Rectal smooth muscle tissue (tissue), 1 donor: ENCODE data around the gene TBRG4.

ENCODE experiments used
- H3K27ac ChIP-seq: one replicate; pipeline ENCODE4 v1.7.0; 2013; ENCODE audit warnings: low read depth, low read length, inconsistent platforms
- H3K27me3 ChIP-seq: one replicate; pipeline ENCODE4 v1.7.0; 2013; ENCODE audit warnings: low read length; ENCODE audit not compliant: control insufficient read depth, insufficient read depth
- H3K36me3 ChIP-seq: one replicate; pipeline ENCODE4 v1.7.0; 2013; ENCODE audit warnings: low read length; ENCODE audit not compliant: control insufficient read depth, insufficient read depth
- H3K4me1 ChIP-seq: one replicate; pipeline ENCODE4 v1.7.0; 2013; ENCODE audit warnings: low read length; ENCODE audit not compliant: control insufficient read depth, insufficient read depth
- H3K4me3 ChIP-seq: one replicate; pipeline ENCODE4 v1.7.0; 2013; ENCODE audit warnings: low read length
- H3K9ac ChIP-seq: one replicate; pipeline ENCODE4 v1.7.0; 2013; ENCODE audit warnings: low read length

TBRG4 gene

DNA sequence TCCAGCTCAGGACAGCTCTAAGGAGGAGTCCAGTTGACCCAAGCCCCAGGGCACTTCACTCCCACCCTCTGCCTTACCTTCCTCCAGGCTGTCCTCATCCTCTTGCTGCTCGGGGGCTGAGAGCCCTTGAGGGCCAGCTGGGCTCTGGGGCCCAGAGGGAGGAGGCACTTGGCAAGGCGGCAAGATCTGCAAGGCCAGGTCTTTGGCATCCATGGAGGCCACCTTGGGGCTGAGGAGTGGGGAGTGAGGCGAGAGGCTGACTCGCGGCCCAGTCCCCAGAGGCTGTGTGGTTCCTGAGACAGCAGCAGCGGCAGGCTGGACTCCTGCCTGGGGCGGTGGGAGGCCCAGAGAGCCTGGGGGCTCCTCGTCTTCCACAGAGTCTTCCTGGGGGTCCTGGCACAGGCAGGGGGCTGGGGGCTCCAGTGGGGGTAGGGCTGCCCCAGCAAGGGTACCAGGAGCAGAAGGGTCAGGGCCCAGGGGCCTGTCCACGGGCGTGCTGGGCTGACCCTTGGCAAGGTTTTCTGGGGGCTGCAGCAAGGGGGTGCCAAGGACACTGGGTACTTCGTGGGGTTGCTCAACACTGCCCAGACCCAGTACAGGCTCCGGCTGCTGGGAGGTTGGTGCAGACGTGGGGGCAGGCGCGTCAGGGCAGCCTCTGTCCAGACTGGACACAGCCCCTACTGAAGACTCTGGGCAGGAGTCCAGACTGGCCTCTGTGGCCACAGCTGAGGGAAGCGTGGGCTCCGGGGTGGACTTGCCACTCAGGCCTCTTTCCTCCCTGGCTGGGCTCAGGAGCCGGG is 29.3 kb downstream of the TBRG4 start:
- Histone ChIP-seq H3K27ac (no peak overlapping the region), H3K4me1 (no peaks in the 10 kb centered on the region)

DNA sequence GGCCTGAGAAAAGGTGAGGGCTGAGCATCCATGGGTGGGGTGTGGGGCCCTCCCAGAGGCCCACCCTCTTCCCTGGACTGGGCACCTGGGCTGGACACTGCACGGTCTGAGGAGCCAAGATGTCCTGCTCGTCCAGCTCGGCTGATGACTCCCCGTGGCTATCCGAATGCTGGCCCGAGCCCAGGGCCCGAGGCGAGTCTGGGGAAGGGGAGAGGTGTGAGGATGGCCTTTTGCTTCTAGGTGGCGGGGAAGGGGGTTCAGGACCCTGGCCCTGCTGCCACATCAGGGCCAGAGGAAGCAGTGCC is 29.9 kb downstream of the TBRG4 start:
- no peak overlapping the region for H3K4me3 ChIP-seq
- no peaks in the 10 kb centered on the region for H3K4me1 ChIP-seq
- H3K27ac ChIP-seq = no peak overlapping the region
- H3K27me3 ChIP-seq = no peaks in the 10 kb centered on the region
- H3K36me3 ChIP-seq = peaks cover 10% of the 10 kb centered on the region
- no peak overlapping the region for H3K9ac ChIP-seq

More for the DNA sequence above, 29.3 kb downstream of the TBRG4 start:
- peaks cover 5% of the 10 kb centered on the region for H3K36me3 ChIP-seq
- H3K27me3 ChIP-seq = no peaks in the 10 kb centered on the region
- H3K4me3 ChIP-seq = no peak overlapping the region
- no peak overlapping the region for H3K9ac ChIP-seq

DNA sequence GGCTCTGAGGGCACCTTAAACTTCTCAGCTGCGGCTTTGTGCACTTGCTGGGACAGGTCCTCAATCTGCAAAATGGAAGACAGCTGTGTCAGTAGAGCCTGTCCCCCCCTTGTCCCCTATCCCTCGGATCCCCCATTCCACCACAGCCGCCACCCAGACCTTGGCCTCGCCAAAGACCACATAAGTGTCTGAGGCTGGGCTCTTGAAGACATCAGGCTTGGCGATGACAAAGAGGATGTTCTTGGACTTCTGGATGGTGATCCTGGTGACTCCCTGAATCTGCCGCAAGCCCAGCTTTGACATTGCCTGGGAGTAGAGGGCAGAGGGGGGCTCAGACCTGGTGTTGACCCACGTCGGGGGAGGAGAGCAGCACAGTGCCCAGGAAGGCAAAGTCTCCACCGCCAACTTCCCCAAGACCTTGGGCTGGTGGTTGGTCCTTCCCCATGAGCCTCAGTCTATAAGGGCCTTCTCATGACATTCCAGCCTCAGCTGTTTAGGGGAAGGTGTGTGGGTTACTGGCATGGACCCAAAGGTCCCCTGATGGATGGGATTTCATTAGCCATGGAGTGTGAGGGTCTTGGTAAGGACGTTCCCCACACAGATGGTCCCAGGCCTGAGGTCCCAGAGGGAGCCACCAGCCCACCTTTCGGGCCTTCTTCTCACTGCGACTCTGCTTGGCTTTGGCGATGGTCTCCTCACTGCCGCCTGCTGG is 30.4 kb downstream of the TBRG4 start:
- Histone ChIP-seq H3K27me3 (no peaks in the 10 kb centered on the region), H3K4me1 (no peaks in the 10 kb centered on the region), H3K27ac (no peak overlapping the region), H3K4me3 (no peak overlapping the region), H3K9ac (no peak overlapping the region), H3K36me3 (peaks cover 10% of the 10 kb centered on the region)

DNA sequence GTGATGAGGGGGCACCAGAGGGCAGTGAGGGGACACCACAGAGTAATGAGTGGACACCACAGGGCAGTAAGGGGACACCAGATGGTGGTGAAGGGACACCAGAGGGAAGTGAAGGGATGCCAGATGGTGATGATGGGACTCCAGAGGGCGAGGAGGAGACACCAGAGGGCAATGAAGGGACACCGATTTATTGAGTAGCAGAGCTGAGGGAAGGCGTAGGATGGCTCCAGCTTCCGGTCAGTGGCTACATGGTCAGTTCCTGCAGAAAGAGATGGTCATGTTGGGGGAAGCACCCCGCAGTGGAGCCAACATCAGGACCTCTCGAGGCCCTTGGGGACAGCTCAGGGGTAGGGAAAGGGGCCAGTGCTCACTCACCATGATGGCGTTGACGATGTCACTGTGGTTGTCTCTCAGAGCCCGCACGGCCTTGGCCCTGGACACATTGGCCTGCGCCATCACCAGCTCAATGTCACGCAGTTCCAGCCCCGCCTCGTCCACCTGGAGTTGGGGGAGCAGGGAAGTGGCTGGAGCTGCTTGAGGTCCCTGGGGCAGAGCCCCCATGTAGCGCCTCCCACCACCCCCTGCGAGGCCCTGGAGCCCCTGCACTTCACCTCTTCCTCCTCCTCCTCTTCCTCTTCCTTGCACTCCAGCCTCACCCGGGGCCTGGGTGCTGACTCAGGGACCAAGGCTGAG is 31.1 kb downstream of the TBRG4 start:
- no peaks in the 10 kb centered on the region for H3K27me3 ChIP-seq
- H3K4me1 ChIP-seq = no peaks in the 10 kb centered on the region
- peaks cover 10% of the 10 kb centered on the region for H3K36me3 ChIP-seq
- no peak overlapping the region for H3K27ac ChIP-seq
- H3K9ac ChIP-seq = no peak overlapping the region
- H3K4me3 ChIP-seq = no peak overlapping the region

DNA sequence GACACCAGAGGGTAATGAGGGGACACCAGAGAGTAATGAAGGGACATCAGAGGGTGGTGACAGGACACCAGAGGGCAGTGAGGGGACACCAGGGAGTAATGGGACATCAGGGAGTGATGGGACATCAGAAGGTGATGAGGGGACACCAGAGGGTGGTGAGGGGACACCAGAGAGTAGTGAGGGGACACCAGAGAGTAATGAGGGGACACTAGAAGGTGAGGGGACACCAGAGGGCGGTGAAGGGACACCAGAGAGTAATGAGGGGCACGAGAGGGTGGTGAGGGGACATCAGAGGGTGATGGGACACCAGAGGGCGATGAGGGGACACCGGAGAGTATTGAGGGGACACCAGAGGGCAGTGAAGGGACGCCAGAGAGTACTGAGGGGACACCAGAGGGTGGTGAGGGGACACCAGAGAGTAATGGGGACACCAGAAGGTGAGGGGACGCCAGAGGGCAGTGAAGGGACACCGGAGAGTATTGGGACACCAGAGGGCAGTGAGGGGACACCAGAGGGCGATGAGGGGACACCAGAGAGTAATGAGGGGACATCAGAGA is 33.3 kb downstream of the TBRG4 start:
- Histone ChIP-seq H3K27me3 (no peaks in the 10 kb centered on the region), H3K27ac (no peak overlapping the region), H3K9ac (no peak overlapping the region), H3K36me3 (peaks cover 22% of the 10 kb centered on the region), H3K4me3 (no peak overlapping the region), H3K4me1 (no peaks in the 10 kb centered on the region)

DNA sequence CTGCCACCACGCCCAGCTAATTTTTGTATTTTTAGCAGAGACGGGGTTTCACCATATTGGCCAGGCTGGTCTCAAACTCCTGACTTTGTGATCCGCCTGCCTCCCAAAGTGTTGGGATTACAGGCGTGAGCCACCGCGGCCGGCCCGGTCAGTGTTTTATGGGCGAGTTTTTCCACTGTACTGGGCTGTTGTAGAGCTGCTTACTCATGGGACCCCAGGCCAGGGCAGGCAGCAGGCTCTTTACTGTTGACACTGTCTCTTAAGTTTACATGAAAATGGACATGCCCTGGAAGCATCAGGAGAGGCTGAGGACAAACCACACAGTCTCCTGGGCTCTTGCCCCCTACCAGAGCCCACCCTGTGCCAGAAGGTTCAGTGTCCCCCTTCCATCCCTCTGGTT is 33.9 kb downstream of the TBRG4 start:
- H3K27ac ChIP-seq = no peak overlapping the region

DNA sequence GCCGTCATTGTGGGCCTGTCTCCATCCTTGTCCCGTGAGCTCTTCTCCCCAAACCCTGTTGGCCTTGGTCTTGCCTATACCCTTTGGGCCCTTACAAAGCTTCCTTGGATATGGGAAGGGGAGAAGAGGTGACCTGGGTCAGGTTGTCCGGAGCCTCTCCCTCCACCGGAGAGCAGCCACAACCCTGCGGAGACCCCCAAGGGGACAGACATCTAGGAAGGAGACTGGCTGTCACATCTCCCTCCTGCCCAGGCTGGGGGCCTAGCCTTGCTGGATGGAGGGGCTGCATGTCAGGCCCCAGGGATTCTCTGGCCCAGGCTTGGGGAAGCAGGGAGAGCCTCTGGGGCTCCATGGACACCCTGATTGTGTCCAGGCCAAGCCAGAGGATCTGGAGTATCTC is 34.6 kb downstream of the TBRG4 start:
- no peaks in the 10 kb centered on the region for H3K27me3 ChIP-seq
- H3K4me1 ChIP-seq = no peaks in the 10 kb centered on the region
- H3K4me3 ChIP-seq = no peak overlapping the region
- H3K9ac ChIP-seq = no peak overlapping the region
- H3K36me3 ChIP-seq = peaks cover 23% of the 10 kb centered on the region
- no peak overlapping the region for H3K27ac ChIP-seq

More for the DNA sequence above, 33.9 kb downstream of the TBRG4 start:
- peaks cover 23% of the 10 kb centered on the region for H3K36me3 ChIP-seq
- no peak overlapping the region for H3K9ac ChIP-seq
- H3K4me3 ChIP-seq = no peak overlapping the region
- H3K4me1 ChIP-seq = no peaks in the 10 kb centered on the region
- no peaks in the 10 kb centered on the region for H3K27me3 ChIP-seq

DNA sequence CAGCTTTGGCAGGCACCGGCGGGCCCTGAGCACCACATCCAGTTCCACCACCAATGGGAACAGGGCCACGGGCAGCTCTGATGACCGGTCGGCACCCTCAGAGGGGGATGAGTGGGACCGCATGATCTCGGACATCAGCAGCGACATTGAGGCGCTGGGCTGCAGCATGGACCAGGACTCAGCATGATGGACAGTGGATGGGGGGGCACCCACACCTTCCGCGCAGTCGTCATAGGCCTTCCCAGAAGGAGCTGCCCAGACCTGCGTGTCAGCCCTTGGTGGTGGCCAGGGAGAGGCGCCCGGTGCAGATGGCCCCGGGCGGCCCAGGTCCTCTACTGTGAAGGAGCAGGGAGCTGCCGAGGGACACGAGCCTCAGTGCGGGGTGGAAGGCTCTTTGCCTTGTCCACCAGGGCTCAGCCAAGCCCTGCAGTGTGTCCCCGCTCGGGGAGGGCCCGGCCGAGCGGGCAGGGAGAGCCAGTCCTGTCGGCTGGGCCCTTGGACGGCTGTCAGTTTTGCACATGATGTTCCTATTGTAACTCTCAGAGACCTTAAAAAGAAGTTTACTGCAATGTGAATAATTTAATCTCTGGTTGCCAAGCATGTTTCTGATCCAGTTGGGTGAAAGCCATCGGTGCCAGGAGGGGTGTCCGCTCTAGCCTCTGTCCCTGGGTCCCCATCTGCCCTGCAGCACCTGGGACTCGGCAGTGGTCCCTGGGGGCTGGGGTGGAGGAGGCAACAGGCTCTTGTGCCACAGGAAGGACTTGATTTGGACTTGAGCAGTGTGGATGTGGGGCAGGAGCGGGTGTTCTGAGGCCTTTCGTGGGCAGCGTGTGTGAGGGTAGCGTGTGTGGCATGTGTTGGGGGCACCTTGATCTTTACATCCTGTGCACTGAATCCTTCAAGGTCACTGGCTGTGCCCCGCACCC is 35.4 kb downstream of the TBRG4 start:
- Histone ChIP-seq H3K36me3 (peaks cover 27% of the 10 kb centered on the region), H3K27ac (no peak overlapping the region), H3K4me3 (no peak overlapping the region), H3K4me1 (no peaks in the 10 kb centered on the region), H3K27me3 (no peaks in the 10 kb centered on the region), H3K9ac (no peak overlapping the region)

DNA sequence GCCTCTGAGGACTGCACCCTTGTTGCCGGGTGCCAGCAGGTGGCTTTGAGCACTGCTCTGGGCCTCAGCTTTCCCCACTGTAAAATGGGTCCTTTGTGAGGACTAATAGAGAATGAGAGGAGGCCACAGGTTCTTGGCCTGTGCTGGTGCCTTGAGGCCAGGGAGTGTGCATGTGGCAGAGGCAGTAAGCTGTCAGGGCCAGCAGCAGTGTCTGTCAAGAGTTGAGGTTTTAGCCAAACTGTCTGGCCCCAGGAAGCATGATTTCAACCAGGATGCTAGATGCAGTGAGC is 36.2 kb downstream of the TBRG4 start:
- H3K27ac ChIP-seq = no peak overlapping the region
- no peak overlapping the region for H3K4me3 ChIP-seq
- H3K4me1 ChIP-seq = no peaks in the 10 kb centered on the region
- peaks cover 30% of the 10 kb centered on the region for H3K36me3 ChIP-seq
- H3K27me3 ChIP-seq = no peaks in the 10 kb centered on the region
- no peak overlapping the region for H3K9ac ChIP-seq

DNA sequence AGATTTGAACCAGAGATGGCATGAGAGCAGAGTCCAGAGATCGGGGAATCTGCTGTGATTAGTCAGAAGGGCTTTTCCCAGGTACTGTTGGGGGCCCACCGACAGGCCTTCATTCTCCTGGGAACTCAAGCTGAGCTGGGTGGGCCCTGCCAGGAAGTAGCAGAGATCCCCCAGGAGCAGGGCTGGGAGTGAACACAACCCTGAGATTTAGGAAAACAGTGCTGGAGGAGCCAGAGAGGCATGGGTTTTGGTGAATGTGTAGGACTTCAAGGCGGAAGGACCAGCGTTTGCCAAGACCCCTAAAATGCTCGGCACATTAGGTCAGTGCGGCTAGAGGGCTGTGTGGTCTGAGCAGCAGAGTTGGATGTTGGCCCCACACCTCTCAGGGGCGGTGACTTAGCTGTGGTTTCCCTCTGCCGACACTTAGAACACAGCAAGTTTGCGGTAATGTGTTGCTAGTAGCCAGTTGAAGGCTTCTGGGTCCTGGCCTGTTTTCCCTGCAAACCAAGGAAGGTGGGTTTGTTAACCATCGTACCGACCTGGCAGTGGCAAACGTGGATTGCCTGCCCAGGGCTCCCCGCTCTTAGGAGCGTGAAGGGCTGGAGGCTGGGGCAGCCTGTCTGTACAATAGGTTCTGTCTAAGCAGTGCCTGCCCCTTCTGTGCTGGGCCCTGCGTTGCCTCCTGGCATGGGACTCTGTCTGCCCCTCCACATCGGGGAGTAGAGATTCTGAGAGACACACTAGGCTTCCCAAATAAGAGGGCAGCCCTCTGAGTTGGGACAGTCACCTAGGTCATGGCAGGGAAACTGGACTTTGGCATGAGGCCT is 36.8 kb downstream of the TBRG4 start:
- Histone ChIP-seq H3K9ac (no peak overlapping the region), H3K27me3 (no peaks in the 10 kb centered on the region), H3K36me3 (peaks cover 33% of the 10 kb centered on the region), H3K4me3 (no peak overlapping the region), H3K4me1 (no peaks in the 10 kb centered on the region), H3K27ac (no peak overlapping the region)

DNA sequence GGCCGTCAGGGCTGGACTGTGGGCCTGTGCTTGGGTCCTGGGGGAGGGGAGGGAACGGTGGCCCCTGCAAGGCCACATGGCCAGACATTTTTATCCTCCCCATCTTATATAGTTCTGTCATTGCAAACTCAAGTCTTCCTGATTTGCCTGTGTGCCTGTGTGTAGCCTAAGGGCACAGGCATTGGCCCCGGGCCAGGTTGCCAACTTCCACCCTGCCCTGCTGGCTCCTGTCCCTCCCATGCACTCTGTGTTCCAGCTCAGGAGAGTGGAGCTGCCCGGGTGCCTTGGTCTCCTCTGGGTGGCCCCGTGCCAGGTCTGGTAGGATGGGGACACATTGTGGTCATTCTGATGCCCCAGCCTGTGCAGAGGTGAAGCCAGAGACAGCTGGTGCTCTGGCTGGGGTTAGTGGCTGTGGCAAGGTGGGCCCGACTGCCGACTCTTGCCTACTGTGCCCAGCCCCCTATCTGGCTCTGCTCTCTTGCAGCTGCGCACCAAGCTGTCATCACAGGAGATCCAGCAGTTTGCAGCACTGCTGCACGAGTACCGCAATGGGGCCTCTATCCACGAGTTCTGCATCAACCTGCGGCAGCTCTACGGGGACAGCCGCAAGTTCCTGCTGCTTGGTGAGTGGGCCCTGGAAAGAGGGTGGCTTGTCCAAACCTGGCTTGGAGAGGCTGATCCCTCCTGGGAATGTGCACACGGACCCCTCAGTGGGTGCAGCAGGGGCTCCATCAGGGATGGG is 37.5 kb downstream of the TBRG4 start:
- H3K27ac ChIP-seq = no peak overlapping the region
- no peaks in the 10 kb centered on the region for H3K4me1 ChIP-seq

More for the DNA sequence above, 37.5 kb downstream of the TBRG4 start:
- Histone ChIP-seq H3K36me3 (peaks cover 33% of the 10 kb centered on the region), H3K9ac (no peak overlapping the region), H3K27me3 (no peaks in the 10 kb centered on the region), H3K4me3 (no peak overlapping the region)
